Measurements from ENCODE around the gene GET4.

GRCh38 chr7:844043-844442, 32.3 kb upstream of the GET4 start:
- TF ChIP-seq CTCF (IDR thresholded peaks at IDR 0.05) = no peak
- TF ChIP-seq POLR2AphosphoS5 (IDR thresholded peaks at IDR 0.05; ENCODE audit: low read depth, low read length) = no peak
- no peak for TF ChIP-seq REST (IDR thresholded peaks at IDR 0.05; ENCODE audit: insufficient read depth in 1 of 2, low read depth in 2 of 2, low read length in 1 of 2)
- TF ChIP-seq SIN3A (IDR thresholded peaks at IDR 0.05; ENCODE audit: borderline replicate concordance, insufficient read depth, low read depth, low read length) = no peak
- TF ChIP-seq TCF7L2 (IDR thresholded peaks at IDR 0.05; ENCODE audit: low read depth, low read length) = no peak

Measured in Panc1 (cell line).